Lower leg skin (tissue), 4 donors: ENCODE data around the gene PUS7L. TPM values are rescaled to one million over a fixed set of nuclear protein-coding genes. Genes with fewer than 3 reads are reported as not detected.
"Not testable (repeated sequence)": the region's sequence is repeated elsewhere in the genome, so short reads cannot be mapped to it uniquely, and the experiment has no call there.

ENCODE experiments used
- DNase-seq, 2 donors: peaks; one replicate each; pipeline ENCODE4 v3.0.0-alpha.2; 2019; ENCODE audit warnings: low spot score in 2 of 2
- H3K4me3 ChIP-seq: fragments of 200-600 bp; sonication (generic); 2 replicates; pipeline ENCODE4 v1.5.1; 2017; ENCODE audit warnings: mild to moderate bottlenecking, low read depth; ENCODE audit not compliant: poor library complexity, severe bottlenecking
- POLR2A ChIP-seq, 2 donors: fragments of 450-650 bp; IDR thresholded peaks; one replicate each; pipeline ENCODE4 v1.6.1; 2016 to 2017; ENCODE audit warnings: antibody characterized with exemption in 2 of 2, mild to moderate bottlenecking in 1 of 2, moderate library complexity in 1 of 2
- WGBS, 2 donors: methylation state at CpG; one replicate each; pipeline ENCODE4 v1.1.5; 2018; 5-methylcytosine and 5-hydroxymethylcytosine counted together
- intact Hi-C: fragments of 100-400 bp; cut with DNase I; formaldehyde crosslinking; loops from one replicate; pipeline ENCODE4 v1.15.0; 2023; ENCODE audit warnings: low total_unique reads
- total RNA-seq, 4 donors: library from RNA; depleted of rRNA; stranded (reverse); fragments of >200 nt; gene quantifications; one replicate each; pipeline ENCODE4 v1.1.0, GENCODE V29; 2016
- TF ChIP-seq, protein P1 (sequence below), 3 donors: fragments of 450-650 bp; IDR thresholded peaks; one replicate each; pipeline ENCODE4 v1.5.1; 2016; ENCODE audit warnings: antibody characterized with exemption in 3 of 3, mild to moderate bottlenecking in 3 of 3, moderate library complexity in 2 of 3

Gene PUS7L
- total RNA-seq, 4 donors from 2014 or later, result 3.2 to 7.8 (median 6.3) TPM

GRCh38 chr12:43696154-43696553 lies 62.4 kb downstream of the PUS7L start:
- intact Hi-C loops, result no loop called here
- 74 to 76% methylated on average over 3 of the region's 3 CpGs for WGBS, 2 donors
- no peak overlapping the region for H3K4me3 ChIP-seq
- no peak for DNase-seq
- TF ChIP-seq POLR2A (IDR thresholded peaks at IDR 0.05), result no peak
- TF ChIP-seq, protein P1, sequence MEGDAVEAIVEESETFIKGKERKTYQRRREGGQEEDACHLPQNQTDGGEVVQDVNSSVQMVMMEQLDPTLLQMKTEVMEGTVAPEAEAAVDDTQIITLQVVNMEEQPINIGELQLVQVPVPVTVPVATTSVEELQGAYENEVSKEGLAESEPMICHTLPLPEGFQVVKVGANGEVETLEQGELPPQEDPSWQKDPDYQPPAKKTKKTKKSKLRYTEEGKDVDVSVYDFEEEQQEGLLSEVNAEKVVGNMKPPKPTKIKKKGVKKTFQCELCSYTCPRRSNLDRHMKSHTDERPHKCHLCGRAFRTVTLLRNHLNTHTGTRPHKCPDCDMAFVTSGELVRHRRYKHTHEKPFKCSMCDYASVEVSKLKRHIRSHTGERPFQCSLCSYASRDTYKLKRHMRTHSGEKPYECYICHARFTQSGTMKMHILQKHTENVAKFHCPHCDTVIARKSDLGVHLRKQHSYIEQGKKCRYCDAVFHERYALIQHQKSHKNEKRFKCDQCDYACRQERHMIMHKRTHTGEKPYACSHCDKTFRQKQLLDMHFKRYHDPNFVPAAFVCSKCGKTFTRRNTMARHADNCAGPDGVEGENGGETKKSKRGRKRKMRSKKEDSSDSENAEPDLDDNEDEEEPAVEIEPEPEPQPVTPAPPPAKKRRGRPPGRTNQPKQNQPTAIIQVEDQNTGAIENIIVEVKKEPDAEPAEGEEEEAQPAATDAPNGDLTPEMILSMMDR (IDR thresholded peaks at IDR 0.05), result no peak

DNA sequence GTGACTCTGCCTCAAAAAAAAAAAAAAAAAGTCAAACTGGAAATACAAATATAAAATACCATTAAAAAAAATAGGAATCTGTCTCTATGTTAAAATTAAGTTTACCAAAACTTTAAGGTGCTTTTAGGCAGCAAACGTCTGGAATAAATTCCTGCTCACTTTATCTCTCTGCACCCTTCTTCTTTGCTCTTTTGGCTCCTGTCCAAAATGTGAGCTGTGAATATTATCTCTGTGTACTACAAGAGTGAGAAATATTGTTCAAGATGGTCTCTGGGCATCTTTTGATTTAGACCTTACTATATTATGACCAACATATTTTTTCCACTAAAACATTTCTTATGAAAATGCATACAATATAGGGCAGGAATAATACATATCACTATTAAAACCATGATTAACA lies 63.7 kb downstream of the PUS7L start:
- H3K4me3 ChIP-seq, result no peak overlapping the region
- intact Hi-C loops, result no loop called here
- TF ChIP-seq POLR2A (IDR thresholded peaks at IDR 0.05), result no peak
- TF ChIP-seq, protein P1 (IDR thresholded peaks at IDR 0.05), result no peak
- DNase-seq, result no peak
- 31 to 39% methylated on average over 1 of the region's 1 CpG for WGBS, 2 donors

- WGBS, 2 donors, result 5 to 9% methylated on average over 1 of the region's 1 CpG
- TF ChIP-seq, protein P1 (IDR thresholded peaks at IDR 0.05), result no peak
- TF ChIP-seq POLR2A (IDR thresholded peaks at IDR 0.05), result no peak
- no peak for DNase-seq
- intact Hi-C loops, result no loop called here
- no peak overlapping the region for H3K4me3 ChIP-seq
These were observed 66.5 kb downstream of the PUS7L start for GRCh38 chr12:43692064-43692463.

DNA sequence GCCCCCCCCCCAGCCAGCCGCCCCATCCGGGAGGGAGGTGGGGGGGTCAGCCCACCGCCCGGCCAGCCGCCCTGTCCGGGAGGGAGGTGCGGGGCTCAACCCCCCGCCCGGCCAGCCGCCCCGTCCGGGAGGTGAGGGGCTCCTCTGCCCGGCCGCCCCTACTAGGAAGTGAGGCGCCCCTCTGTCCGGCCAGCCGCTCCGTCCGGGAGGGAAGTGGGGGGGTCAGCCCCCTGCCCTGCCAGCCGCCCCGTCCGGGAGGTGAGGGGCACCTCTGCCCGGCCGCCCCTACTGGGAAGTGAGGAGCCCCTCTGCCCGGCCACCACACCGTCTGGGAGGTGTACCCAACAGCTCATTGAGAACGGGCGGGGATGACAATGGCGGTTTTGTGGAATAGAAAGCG lies 73.1 kb downstream of the PUS7L start:
- H3K4me3 ChIP-seq, DNase-seq, intact Hi-C loops: not testable (repeated sequence)
- WGBS, 2 donors, result 97% methylated on average over 4 to 11 of the region's 30 CpGs

GRCh38 chr12:43676183-43676813 lies 82.3 kb downstream of the PUS7L start:
- WGBS, 2 donors, result 67 to 84% methylated on average over 5 of the region's 5 CpGs

GRCh38 chr12:43675048-43675904 lies 83.3 kb downstream of the PUS7L start:
- WGBS, 2 donors, result 70 to 86% methylated on average over 4 to 6 of the region's 6 CpGs
- intact Hi-C loops, result no loop called here
- TF ChIP-seq POLR2A (IDR thresholded peaks at IDR 0.05), result no peak
- TF ChIP-seq, protein P1 (IDR thresholded peaks at IDR 0.05), result no peak
- DNase-seq, result no peak
- no peak overlapping the region for H3K4me3 ChIP-seq

More at GRCh38 chr12:43676183-43676813, 82.3 kb downstream of the PUS7L start:
- no peak for TF ChIP-seq POLR2A (IDR thresholded peaks at IDR 0.05)
- TF ChIP-seq, protein P1 (IDR thresholded peaks at IDR 0.05), result no peak
- no peak for DNase-seq
- H3K4me3 ChIP-seq, result no peak overlapping the region
- intact Hi-C loops, result no loop called here
